ENCODE results near the gene RAMP3.
"Not testable (repeated sequence)": the region's sequence is repeated elsewhere in the genome, so short reads cannot be mapped to it uniquely, and the experiment has no call there.

DNA sequence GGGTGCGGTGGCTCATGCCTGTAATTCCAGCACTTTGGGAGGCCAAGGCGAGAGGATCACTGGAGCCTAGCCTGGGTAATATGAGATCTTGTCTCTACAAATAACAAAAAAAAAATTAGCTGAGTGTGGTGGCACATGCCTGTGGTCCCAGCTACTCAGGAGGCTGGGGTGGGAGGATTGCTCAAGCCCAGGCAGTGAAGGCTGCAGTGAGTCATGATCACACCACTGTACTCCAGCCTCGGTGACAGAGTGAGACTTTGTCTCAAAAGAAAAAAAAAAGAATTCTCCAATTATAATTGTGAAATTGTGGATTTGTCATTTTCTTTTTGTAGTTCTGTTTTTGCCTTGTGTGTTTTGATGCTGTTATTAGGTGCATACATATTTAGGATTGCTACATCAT is 6.7 kb downstream of the RAMP3 start:
- not testable (repeated sequence) for TF ChIP-seq ZNF395 (CRISPR knock-in tag; IDR thresholded peaks at IDR 0.05); POLR2A (conservative IDR thresholded peaks at IDR 0.05); CTCF (IDR thresholded peaks at IDR 0.05 in 2 of 3, conservative IDR thresholded peaks at IDR 0.05 in 1 of 3; ENCODE audit: insufficient read depth in 2 of 3, low read depth in 1 of 3, low read length in 3 of 3)
